Stimulated activated memory B cell treated with anti-CD40 and anti-IgM and Interleukin-4, amounts not matched to agents 10 μg/mL and 1 μg/mL and 100 μg/mL, for 72 hours (primary cell): Measurements from ENCODE around the gene MTMR10.

ENCODE experiments used
- ATAC-seq: fragments of 150-1000 bp; cut with Tn5 transposase; 2 replicates; pipeline ENCODE4 v1.10.0; 2021
- H3K27ac Mint-ChIP-seq: one replicate; pipeline ENCODE4 v1.8.0; 2022; ENCODE audit warnings: mild to moderate bottlenecking, mixed read lengths
- H3K27me3 Mint-ChIP-seq: one replicate; pipeline ENCODE4 v1.8.0; 2022; ENCODE audit warnings: mixed read lengths
- H3K36me3 Mint-ChIP-seq: one replicate; pipeline ENCODE4 v1.8.0; 2022; ENCODE audit warnings: mixed read lengths
- H3K4me1 Mint-ChIP-seq: one replicate; pipeline ENCODE4 v1.8.0; 2022; ENCODE audit warnings: mixed read lengths
- H3K4me3 Mint-ChIP-seq: one replicate; pipeline ENCODE4 v1.8.0; 2022; ENCODE audit warnings: mild to moderate bottlenecking, moderate library complexity, mixed read lengths
- H3K9me3 Mint-ChIP-seq: one replicate; pipeline ENCODE4 v1.8.0; 2022; ENCODE audit warnings: mixed read lengths

MTMR10 gene

GRCh38 chr15:30896211-30896606 lies 95.2 kb downstream of the MTMR10 start:
- H3K4me3 Mint-ChIP-seq = no peak overlapping the region
- H3K36me3 Mint-ChIP-seq = no peaks in the 10 kb centered on the region
- no peaks in the 10 kb centered on the region for H3K27me3 Mint-ChIP-seq
- H3K27ac Mint-ChIP-seq = no peak overlapping the region
- H3K9me3 Mint-ChIP-seq = no peaks in the 10 kb centered on the region
- peaks cover 10% of the 10 kb centered on the region for H3K4me1 Mint-ChIP-seq
- ATAC-seq = no peak

- Mint-ChIP-seq H3K4me1 (peaks cover 10% of the 10 kb centered on the region), H3K27me3 (no peaks in the 10 kb centered on the region), H3K9me3 (no peaks in the 10 kb centered on the region), H3K27ac (no peak overlapping the region), H3K4me3 (no peak overlapping the region), H3K36me3 (no peaks in the 10 kb centered on the region)
- no peak for ATAC-seq
These were observed 95.8 kb downstream of the MTMR10 start for GRCh38 chr15:30895461-30896210.

GRCh38 chr15:30889196-30889595 lies 102.2 kb downstream of the MTMR10 start:
- no peak for ATAC-seq
- Mint-ChIP-seq H3K27ac (no peak overlapping the region), H3K4me3 (no peak overlapping the region), H3K27me3 (no peaks in the 10 kb centered on the region), H3K36me3 (no peaks in the 10 kb centered on the region), H3K4me1 (peaks cover 1% of the 10 kb centered on the region), H3K9me3 (no peaks in the 10 kb centered on the region)
